HG03457 (cell line): Measurements from ENCODE around the gene MS4A4A.

Experiments used
- ATAC-seq: cut with Tn5 transposase; IDR thresholded peaks from one replicate; pipeline ENCODE4 v1.9.1; 2021; ENCODE audit warnings: moderate number of reproducible peaks; ENCODE audit not compliant: unreplicated experiment

Gene MS4A4A

DNA sequence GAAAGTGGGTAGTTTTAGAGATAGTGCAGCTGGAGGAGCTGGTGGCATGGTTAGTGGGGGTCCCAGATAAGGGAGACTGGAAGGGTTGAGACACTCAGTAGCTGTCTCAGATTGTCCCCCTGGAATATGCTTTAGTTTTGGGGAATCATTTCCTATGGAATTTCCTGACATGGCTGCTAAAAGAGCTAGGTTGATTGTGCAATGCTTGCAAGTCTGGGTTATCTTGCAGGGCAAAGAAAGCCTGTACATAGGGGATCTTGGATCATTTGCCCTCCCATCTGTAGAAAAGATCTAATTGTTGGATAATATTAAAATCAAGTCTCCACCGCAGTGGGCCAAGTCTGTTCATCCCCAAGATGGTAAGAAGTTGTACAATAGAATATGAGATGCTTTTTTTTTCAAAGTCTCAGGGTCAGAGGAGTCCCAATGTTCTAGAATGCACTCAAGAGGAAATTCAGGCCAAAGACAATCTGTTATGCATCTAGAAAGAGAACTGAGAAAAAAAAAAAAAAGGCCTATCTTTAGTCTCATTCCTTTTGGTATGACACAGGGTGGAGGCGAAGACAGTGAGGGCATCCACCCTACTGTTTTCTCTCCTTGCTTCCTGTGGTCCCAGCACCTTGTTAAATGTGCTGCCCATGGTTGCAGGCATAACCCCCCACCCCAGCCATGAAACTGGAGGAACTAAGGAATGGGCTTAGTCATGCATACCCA, 66.8 kb downstream of the MS4A4A start:
- no peak for ATAC-seq

DNA sequence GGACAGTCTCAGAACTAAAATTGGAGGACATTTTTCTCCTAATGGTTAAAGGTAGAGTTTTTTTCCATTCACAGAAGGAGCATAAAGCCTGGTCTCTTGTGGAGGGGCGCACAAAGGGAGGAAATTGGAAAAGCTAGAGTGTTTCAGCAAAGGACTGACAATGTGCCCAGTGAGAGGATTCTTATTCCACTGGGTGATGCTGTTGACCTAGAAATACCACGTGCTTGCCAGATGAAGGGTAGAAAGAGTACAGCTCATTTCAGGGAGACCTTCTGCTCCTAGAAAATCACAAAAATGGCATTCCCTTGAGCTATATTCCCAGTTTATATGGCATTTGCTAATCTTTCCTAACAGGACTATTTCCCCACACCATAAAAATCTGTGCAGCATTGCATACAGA, 67.7 kb downstream of the MS4A4A start:
- ATAC-seq: no peak

GRCh38 chr11:60349990-60350389, 69.5 kb downstream of the MS4A4A start:
- ATAC-seq: no peak

- ATAC-seq: no peak
These were observed 77.3 kb downstream of the MS4A4A start for GRCh38 chr11:60357771-60358170.
